Activated T-cell treated with anti-CD3 and anti-CD28 coated beads, Interleukin-2, amount 50 U/mL, for 4 hours (primary cell): ENCODE results near the gene FYTTD1. TPM values are rescaled to one million over a fixed set of nuclear protein-coding genes. Genes with fewer than 3 reads are reported as not detected.

Source experiments
- ATAC-seq, 2 donors: fragments of 200-7000 bp; cut with Tn5 transposase; one replicate each; pipeline ENCODE4 v1.10.0; 2021
- DNase-seq: peaks from one replicate; pipeline ENCODE4 v3.0.0-alpha.2; 2020
- H3K27me3 Mint-ChIP-seq: one replicate; pipeline ENCODE4 v1.8.0; 2021; ENCODE audit warnings: low read depth, mixed read lengths
- H3K36me3 Mint-ChIP-seq: one replicate; pipeline ENCODE4 v1.8.0; 2022; ENCODE audit warnings: mixed read lengths; ENCODE audit not compliant: insufficient read depth
- H3K4me1 Mint-ChIP-seq: one replicate; pipeline ENCODE4 v1.8.0; 2021; ENCODE audit warnings: low read depth, mixed read lengths
- H3K4me3 Mint-ChIP-seq: one replicate; pipeline ENCODE4 v1.8.0; 2021; ENCODE audit warnings: mild to moderate bottlenecking, moderate library complexity, mixed read lengths
- H3K9me3 Mint-ChIP-seq: one replicate; pipeline ENCODE4 v1.8.0; 2021; ENCODE audit warnings: mixed read lengths
- total RNA-seq, 3 donors: library from RNA; stranded (reverse); gene quantifications; one replicate each; pipeline ENCODE4 v1.2.1, GENCODE V29; 2021

FYTTD1 gene
- total RNA-seq, 3 donors from 2014 or later: 40.8 to 46.5 (median 43.3) TPM

- DNase-seq (no peak), ATAC-seq (no peak)
- Mint-ChIP-seq H3K9me3 (no peaks in the 10 kb centered on the region), H3K4me3 (no peak overlapping the region), H3K4me1 (peaks cover 35% of the 10 kb centered on the region), H3K36me3 (peaks cover 8% of the 10 kb centered on the region), H3K27me3 (no peaks in the 10 kb centered on the region)
Measured at GRCh38 chr3:197811343-197811742, 61.7 kb downstream of the FYTTD1 start.

DNA sequence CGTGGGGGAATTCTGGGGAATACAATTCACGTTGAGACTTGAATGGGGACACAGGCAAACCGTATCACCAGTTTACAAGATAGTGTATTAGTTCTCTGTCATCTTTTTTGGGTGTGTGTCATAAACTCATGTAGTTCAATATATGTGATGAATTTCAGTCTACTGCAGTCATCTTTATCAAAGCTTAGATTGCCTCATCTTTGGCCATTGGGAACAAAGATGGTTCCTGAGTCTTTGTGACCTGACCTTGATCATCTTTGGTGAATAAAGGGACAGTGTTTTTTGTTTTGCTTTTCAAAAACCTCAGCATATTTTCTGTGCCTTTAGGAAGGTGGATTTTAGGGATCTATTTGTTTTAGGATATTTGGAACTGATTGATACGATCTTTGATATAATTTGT, 64.7 kb downstream of the FYTTD1 start:
- peaks cover 6% of the 10 kb centered on the region for H3K36me3 Mint-ChIP-seq
- H3K4me1 Mint-ChIP-seq: peaks cover 16% of the 10 kb centered on the region
- no peaks in the 10 kb centered on the region for H3K9me3 Mint-ChIP-seq
- H3K27me3 Mint-ChIP-seq: no peaks in the 10 kb centered on the region
- DNase-seq (no peak), ATAC-seq (no peak)
- H3K4me3 Mint-ChIP-seq: no peak overlapping the region

DNA sequence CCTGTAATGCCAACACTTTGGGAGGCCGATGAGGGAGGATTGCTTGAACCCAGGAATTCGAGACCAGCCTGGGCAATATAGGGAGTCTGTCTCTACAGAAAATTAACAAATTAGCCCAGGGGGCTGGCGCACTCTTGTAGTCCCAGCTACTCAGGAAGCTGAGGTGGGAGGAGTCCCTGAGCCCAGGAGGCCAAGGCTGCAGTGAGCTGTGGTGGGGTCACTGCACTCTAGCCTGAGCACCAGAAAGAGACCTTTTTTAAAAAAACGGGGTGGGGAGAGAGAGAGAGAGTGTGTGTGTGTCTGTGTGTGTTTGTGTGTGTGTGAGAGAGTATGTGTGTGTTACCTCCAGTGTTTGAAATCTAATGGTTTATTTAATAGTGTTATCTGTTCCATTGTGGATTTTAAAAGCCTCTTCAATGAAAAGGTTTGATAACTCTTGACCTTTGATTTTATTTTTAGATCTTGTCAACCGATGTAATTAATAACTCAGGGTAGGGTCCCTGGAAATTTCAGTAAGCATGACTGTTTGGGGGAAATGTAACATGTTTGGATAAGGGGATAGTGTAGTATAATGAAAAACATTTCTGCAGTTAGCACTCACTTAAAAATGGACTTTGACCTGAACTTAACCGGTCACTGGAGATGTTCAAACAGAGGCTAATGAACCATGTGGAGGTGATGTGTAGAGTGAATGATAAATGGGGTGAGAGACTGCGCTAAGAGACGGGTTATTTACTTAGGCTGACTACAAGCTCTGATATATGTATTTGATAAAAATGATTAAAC, 71.1 kb downstream of the FYTTD1 start:
- ATAC-seq (no peak), DNase-seq (no peak)
- no peak overlapping the region for H3K4me3 Mint-ChIP-seq
- peaks cover 15% of the 10 kb centered on the region for H3K36me3 Mint-ChIP-seq
- H3K4me1 Mint-ChIP-seq: no peaks in the 10 kb centered on the region
- no peaks in the 10 kb centered on the region for H3K9me3 Mint-ChIP-seq
- H3K27me3 Mint-ChIP-seq: no peaks in the 10 kb centered on the region

DNA sequence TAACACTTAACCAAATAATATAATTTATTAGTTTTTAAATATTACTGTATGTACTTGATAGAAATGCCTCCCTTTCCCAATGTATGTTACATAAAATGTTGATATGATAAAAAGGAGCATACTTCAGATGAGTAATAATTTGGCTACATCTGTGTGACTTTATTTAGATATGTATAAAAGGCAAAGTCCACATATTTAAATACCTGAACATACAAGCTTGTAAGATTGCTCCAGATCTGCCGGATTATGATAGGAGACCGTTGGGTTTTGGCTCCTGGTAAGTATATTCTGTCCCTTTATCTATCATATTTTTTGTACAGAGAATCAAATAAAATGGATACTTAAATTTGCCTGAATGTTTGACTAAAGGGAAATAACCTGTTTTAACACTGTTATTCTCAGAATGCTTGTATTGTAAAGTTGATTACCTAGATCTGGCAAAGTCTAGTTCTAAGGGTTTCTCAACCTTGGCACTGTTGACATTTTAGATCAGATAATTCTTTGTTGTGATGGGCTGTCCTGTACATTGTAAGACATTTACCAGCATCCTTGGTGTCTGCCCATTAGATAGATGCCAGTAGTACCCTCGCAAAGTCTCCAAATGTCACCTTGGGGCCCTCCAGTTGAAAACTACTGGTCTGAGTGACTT, 79.8 kb downstream of the FYTTD1 start:
- ATAC-seq (no peak), DNase-seq (no peak)
- Mint-ChIP-seq H3K9me3 (no peaks in the 10 kb centered on the region), H3K4me1 (peaks cover 4% of the 10 kb centered on the region), H3K36me3 (peaks cover 32% of the 10 kb centered on the region), H3K27me3 (no peaks in the 10 kb centered on the region), H3K4me3 (no peak overlapping the region)

GRCh38 chr3:197830308-197830966, 80.8 kb downstream of the FYTTD1 start:
- Mint-ChIP-seq H3K4me3 (no peak overlapping the region), H3K9me3 (no peaks in the 10 kb centered on the region), H3K36me3 (peaks cover 35% of the 10 kb centered on the region), H3K27me3 (no peaks in the 10 kb centered on the region), H3K4me1 (peaks cover 4% of the 10 kb centered on the region)
- no peak for ATAC-seq
- no peak for DNase-seq

GRCh38 chr3:197830967-197831313, 81.3 kb downstream of the FYTTD1 start:
- H3K4me1 Mint-ChIP-seq: peaks cover 4% of the 10 kb centered on the region
- H3K9me3 Mint-ChIP-seq: no peaks in the 10 kb centered on the region
- H3K36me3 Mint-ChIP-seq: peaks cover 37% of the 10 kb centered on the region
- DNase-seq (no peak), ATAC-seq (no peak)
- H3K27me3 Mint-ChIP-seq: no peaks in the 10 kb centered on the region
- H3K4me3 Mint-ChIP-seq: no peak overlapping the region

DNA sequence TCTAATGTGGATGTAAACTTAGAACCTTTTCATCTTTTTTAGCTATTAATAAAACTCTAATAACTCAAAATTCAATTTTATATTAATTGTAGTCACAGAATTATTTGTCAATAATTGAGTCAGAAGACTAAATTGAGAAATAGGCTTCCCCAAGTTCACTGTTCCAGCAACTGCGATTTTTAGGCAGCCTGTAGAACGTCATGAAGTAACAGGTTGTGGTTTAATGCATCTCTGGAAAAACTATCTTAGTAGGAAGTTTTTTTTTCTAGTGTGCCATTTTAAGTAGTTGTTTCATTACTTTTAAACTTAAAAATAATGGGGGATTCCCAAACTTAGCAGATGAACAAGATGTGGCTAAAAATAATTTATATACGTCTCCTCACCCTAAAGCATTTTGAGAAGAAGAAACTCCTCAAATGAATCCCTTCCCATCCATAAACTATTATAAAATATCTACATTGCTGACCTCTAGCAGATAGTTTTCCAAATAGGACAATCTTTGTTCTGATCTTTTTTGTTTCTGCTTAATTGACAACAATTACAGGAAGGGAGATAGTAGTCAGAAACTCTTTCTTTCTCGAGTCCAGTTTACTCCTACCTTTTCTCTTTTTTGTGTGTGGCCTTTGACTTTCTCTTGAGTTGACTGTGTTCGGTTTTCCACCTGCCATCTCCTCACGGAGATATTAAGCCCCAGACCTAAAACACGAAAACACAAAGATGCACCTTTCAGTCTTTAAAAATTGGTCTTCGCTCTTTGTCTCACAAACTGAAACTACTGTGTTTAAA, 84.4 kb downstream of the FYTTD1 start:
- Mint-ChIP-seq H3K27me3 (no peaks in the 10 kb centered on the region), H3K9me3 (no peaks in the 10 kb centered on the region), H3K4me1 (peaks cover 4% of the 10 kb centered on the region), H3K4me3 (no peak overlapping the region), H3K36me3 (peaks cover 33% of the 10 kb centered on the region)
- ATAC-seq (no peak), DNase-seq (no peak)

GRCh38 chr3:197835509-197835908, 85.8 kb downstream of the FYTTD1 start:
- no peak overlapping the region for H3K4me3 Mint-ChIP-seq
- peaks cover 29% of the 10 kb centered on the region for H3K36me3 Mint-ChIP-seq
- no peak for ATAC-seq
- H3K4me1 Mint-ChIP-seq: peaks cover 4% of the 10 kb centered on the region
- H3K27me3 Mint-ChIP-seq: no peaks in the 10 kb centered on the region
- no peak for DNase-seq
- H3K9me3 Mint-ChIP-seq: no peaks in the 10 kb centered on the region

GRCh38 chr3:197836244-197836643, 86.6 kb downstream of the FYTTD1 start:
- no peaks in the 10 kb centered on the region for H3K27me3 Mint-ChIP-seq
- no peaks in the 10 kb centered on the region for H3K9me3 Mint-ChIP-seq
- peaks cover 4% of the 10 kb centered on the region for H3K4me1 Mint-ChIP-seq
- DNase-seq (no peak), ATAC-seq (no peak)
- no peak overlapping the region for H3K4me3 Mint-ChIP-seq
- H3K36me3 Mint-ChIP-seq: peaks cover 32% of the 10 kb centered on the region

Other genes with a start within 250 kb of the FYTTD1 start
- 10 to 100 TPM; 70.7 to 83.8 (median 79.9) TPM for gene BDH1, start 193.9 kb upstream of the FYTTD1 start, total RNA-seq
- 10 to 100 TPM; 36.9 to 47.0 (median 39.5) TPM for gene RUBCN, start 13.0 kb upstream of the FYTTD1 start, total RNA-seq
- gene LRCH3, start 41.4 kb downstream of the FYTTD1 start, total RNA-seq: 10 to 100 TPM; 33.7 to 43.9 (median 38.5) TPM
- 1,000 to 10,000 TPM; 1,441 to 1,606 (median 1,571) TPM for gene RPL35A, start 200.3 kb downstream of the FYTTD1 start, total RNA-seq
- gene LMLN, start 210.3 kb downstream of the FYTTD1 start, total RNA-seq: 1 to 10 TPM; 3.8 to 5.4 (median 4.1) TPM